ENCODE results near the gene CAMTA1. TPM values are rescaled to one million over a fixed set of nuclear protein-coding genes. Genes with fewer than 3 reads are reported as not detected.

The CAMTA1 gene
- total RNA-seq, 1 donor from 2014 or later: 38.1 TPM

DNA sequence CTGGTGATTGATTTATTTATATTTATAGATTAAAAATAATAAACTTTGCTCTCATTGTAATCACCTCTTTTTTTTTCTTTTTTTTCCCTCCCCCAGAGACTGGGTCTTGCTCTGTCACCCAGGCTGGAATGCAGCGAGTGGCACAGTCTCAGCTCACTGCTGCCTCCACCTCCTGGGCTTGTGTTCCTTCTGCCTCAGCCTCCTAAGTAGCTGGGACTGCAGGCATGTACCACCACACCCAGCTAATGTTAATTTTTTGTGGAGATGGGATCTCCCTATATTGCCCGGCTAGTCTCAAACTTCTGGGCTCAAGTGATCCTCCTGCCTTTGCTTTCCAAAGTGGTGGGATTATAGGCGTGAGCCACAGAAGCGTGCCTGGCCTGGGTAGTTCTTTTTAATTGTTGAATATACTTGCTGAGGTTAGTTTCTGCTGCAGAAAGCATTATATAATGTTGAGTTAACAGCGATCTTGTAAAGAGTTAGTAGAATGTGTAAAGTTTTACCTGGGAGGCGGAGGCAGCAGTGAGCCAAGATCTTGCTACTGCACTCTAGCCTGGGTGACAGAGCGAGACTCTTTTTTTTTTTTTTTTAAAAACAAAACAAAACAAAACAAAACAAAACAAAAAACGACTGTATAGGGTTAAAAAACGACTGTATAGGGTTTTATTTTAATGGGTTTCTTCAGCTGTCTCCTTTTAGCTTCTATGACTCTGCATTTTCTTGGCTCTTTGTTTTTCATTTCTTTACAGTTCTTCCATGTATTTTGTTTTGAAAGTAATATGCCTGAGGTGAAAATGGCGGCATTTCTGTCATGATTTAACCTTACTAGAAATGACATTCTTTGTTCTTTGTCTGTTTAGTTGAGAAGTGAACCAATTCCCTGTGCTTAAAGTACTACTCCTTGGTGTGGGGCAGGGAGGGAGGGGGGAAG is 82.7 kb downstream of the CAMTA1 start:
- no peak overlapping the region for H3K9ac ChIP-seq (ENCODE audit: low read depth in 1 of 3, low read length in 3 of 3)

GRCh38 chr1:6868660-6869380 is 83.6 kb downstream of the CAMTA1 start:
- H3K27ac ChIP-seq (ENCODE audit: low read depth, low read length): no peak overlapping the region
- no peaks in the 10 kb centered on the region for H3K9me3 ChIP-seq (ENCODE audit: control insufficient read depth in 3 of 3, low read length in 3 of 3)
- no peaks in the 10 kb centered on the region for H3K27me3 ChIP-seq (ENCODE audit: control insufficient read depth in 3 of 3, insufficient read depth in 3 of 3, low read length in 3 of 3)
- H3K9ac ChIP-seq (ENCODE audit: low read depth in 1 of 3, low read length in 3 of 3): no peak overlapping the region
- peaks cover 0 to 4% (median 4%) of the 10 kb centered on the region in 3 donors for H3K4me1 ChIP-seq (ENCODE audit: control insufficient read depth in 3 of 3, insufficient read depth in 3 of 3, low read length in 3 of 3)
- H3K36me3 ChIP-seq (ENCODE audit: control insufficient read depth in 3 of 3, insufficient read depth in 3 of 3, low read length in 3 of 3): peaks cover 0 to 2% (median 0%) of the 10 kb centered on the region in 3 donors
- H3K4me3 ChIP-seq (ENCODE audit: low read length in 3 of 3): no peak overlapping the region

More for the DNA sequence above, 82.7 kb downstream of the CAMTA1 start:
- H3K4me3 ChIP-seq (ENCODE audit: low read length in 3 of 3): no peak overlapping the region
- no peak overlapping the region for H3K27ac ChIP-seq (ENCODE audit: low read depth, low read length)
- H3K9me3 ChIP-seq (ENCODE audit: control insufficient read depth in 3 of 3, low read length in 3 of 3): no peaks in the 10 kb centered on the region
- H3K36me3 ChIP-seq (ENCODE audit: control insufficient read depth in 3 of 3, insufficient read depth in 3 of 3, low read length in 3 of 3): peaks cover 0 to 2% (median 0%) of the 10 kb centered on the region in 3 donors
- H3K4me1 ChIP-seq (ENCODE audit: control insufficient read depth in 3 of 3, insufficient read depth in 3 of 3, low read length in 3 of 3): peaks cover 0 to 4% (median 4%) of the 10 kb centered on the region in 3 donors
- H3K27me3 ChIP-seq (ENCODE audit: control insufficient read depth in 3 of 3, insufficient read depth in 3 of 3, low read length in 3 of 3): no peaks in the 10 kb centered on the region

- Histone ChIP-seq H3K4me1 (ENCODE audit: control insufficient read depth in 3 of 3, insufficient read depth in 3 of 3, low read length in 3 of 3) (peaks cover 0 to 4% (median 4%) of the 10 kb centered on the region in 3 donors), H3K27ac (ENCODE audit: low read depth, low read length) (no peak overlapping the region), H3K36me3 (ENCODE audit: control insufficient read depth in 3 of 3, insufficient read depth in 3 of 3, low read length in 3 of 3) (peaks cover 3 to 7% (median 5%) of the 10 kb centered on the region in 3 donors), H3K9ac (ENCODE audit: low read depth in 1 of 3, low read length in 3 of 3) (no peak overlapping the region), H3K9me3 (ENCODE audit: control insufficient read depth in 3 of 3, low read length in 3 of 3) (no peaks in the 10 kb centered on the region), H3K4me3 (ENCODE audit: low read length in 3 of 3) (no peak overlapping the region), H3K27me3 (ENCODE audit: control insufficient read depth in 3 of 3, insufficient read depth in 3 of 3, low read length in 3 of 3) (no peaks in the 10 kb centered on the region)
Observed at GRCh38 chr1:6869545-6869944, 84.3 kb downstream of the CAMTA1 start.

GRCh38 chr1:6870086-6870485 is 84.8 kb downstream of the CAMTA1 start:
- no peak overlapping the region for H3K27ac ChIP-seq (ENCODE audit: low read depth, low read length)
- peaks cover 0 to 4% (median 4%) of the 10 kb centered on the region in 3 donors for H3K4me1 ChIP-seq (ENCODE audit: control insufficient read depth in 3 of 3, insufficient read depth in 3 of 3, low read length in 3 of 3)
- H3K27me3 ChIP-seq (ENCODE audit: control insufficient read depth in 3 of 3, insufficient read depth in 3 of 3, low read length in 3 of 3): no peaks in the 10 kb centered on the region
- peaks cover 3 to 10% (median 5%) of the 10 kb centered on the region in 3 donors for H3K36me3 ChIP-seq (ENCODE audit: control insufficient read depth in 3 of 3, insufficient read depth in 3 of 3, low read length in 3 of 3)
- H3K4me3 ChIP-seq (ENCODE audit: low read length in 3 of 3): no peak overlapping the region
- no peak overlapping the region for H3K9ac ChIP-seq (ENCODE audit: low read depth in 1 of 3, low read length in 3 of 3)
- H3K9me3 ChIP-seq (ENCODE audit: control insufficient read depth in 3 of 3, low read length in 3 of 3): no peaks in the 10 kb centered on the region

DNA sequence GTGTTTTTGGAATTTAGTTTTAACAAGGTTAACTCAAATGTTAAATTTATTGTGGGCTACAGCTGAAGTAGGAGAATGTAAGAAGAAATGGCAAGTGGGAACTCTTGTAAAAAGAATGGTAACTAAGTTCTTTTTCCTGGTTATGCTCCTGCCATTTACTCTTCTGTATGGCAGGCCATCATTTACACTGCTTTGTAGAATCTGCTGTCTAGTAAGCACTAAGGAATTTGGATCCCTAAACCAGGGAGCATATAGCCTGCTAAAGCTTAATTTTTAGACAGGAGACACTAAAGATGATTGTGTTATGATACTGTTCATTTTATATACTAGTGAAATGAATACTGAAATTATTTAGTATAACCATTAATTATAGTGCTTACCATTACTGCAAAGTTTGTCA is 85.3 kb downstream of the CAMTA1 start:
- Histone ChIP-seq H3K4me1 (ENCODE audit: control insufficient read depth in 3 of 3, insufficient read depth in 3 of 3, low read length in 3 of 3) (peaks cover 0 to 4% (median 4%) of the 10 kb centered on the region in 3 donors), H3K27ac (ENCODE audit: low read depth, low read length) (no peak overlapping the region), H3K27me3 (ENCODE audit: control insufficient read depth in 3 of 3, insufficient read depth in 3 of 3, low read length in 3 of 3) (no peaks in the 10 kb centered on the region), H3K9me3 (ENCODE audit: control insufficient read depth in 3 of 3, low read length in 3 of 3) (no peaks in the 10 kb centered on the region), H3K4me3 (ENCODE audit: low read length in 3 of 3) (no peak overlapping the region), H3K9ac (ENCODE audit: low read depth in 1 of 3, low read length in 3 of 3) (no peak overlapping the region), H3K36me3 (ENCODE audit: control insufficient read depth in 3 of 3, insufficient read depth in 3 of 3, low read length in 3 of 3) (peaks cover 3 to 10% (median 5%) of the 10 kb centered on the region in 3 donors)

DNA sequence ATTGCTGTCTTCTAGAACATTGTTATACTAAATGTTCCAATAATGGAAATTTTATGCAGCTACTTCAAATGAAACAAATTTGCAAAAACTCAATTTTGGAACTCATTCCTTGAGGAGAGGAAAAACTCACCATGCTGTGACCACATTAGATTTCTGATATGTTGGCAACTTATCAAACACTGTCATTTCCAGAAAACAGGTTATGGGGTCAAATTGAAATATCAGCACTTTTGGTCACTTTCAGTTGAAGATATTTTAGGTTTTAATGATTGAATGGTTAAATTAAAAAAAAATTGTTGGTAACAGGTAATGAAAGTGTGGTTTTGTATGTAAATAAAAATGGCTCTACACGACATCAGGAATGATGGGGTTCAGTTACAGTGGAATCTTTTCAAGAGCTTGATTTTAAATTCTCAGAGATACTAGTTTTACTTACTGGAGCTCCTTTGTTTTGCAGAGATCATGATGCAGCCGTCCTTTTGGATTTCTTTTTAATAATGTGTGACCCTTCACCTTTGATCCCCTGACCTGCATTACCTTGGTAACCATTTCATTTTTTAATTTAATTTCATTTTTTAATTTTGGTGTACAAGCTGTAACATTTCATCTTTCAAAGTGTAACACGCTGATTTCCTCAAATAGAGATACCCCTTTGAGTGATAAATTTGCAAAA is 86.2 kb downstream of the CAMTA1 start:
- H3K9ac ChIP-seq (ENCODE audit: low read depth in 1 of 3, low read length in 3 of 3): no peak overlapping the region
- H3K27ac ChIP-seq (ENCODE audit: low read depth, low read length): no peak overlapping the region
- H3K9me3 ChIP-seq (ENCODE audit: control insufficient read depth in 3 of 3, low read length in 3 of 3): no peaks in the 10 kb centered on the region
- peaks cover 3 to 10% (median 5%) of the 10 kb centered on the region in 3 donors for H3K36me3 ChIP-seq (ENCODE audit: control insufficient read depth in 3 of 3, insufficient read depth in 3 of 3, low read length in 3 of 3)
- no peak overlapping the region for H3K4me3 ChIP-seq (ENCODE audit: low read length in 3 of 3)
- no peaks in the 10 kb centered on the region for H3K27me3 ChIP-seq (ENCODE audit: control insufficient read depth in 3 of 3, insufficient read depth in 3 of 3, low read length in 3 of 3)
- H3K4me1 ChIP-seq (ENCODE audit: control insufficient read depth in 3 of 3, insufficient read depth in 3 of 3, low read length in 3 of 3): peaks cover 0 to 4% (median 4%) of the 10 kb centered on the region in 3 donors

DNA sequence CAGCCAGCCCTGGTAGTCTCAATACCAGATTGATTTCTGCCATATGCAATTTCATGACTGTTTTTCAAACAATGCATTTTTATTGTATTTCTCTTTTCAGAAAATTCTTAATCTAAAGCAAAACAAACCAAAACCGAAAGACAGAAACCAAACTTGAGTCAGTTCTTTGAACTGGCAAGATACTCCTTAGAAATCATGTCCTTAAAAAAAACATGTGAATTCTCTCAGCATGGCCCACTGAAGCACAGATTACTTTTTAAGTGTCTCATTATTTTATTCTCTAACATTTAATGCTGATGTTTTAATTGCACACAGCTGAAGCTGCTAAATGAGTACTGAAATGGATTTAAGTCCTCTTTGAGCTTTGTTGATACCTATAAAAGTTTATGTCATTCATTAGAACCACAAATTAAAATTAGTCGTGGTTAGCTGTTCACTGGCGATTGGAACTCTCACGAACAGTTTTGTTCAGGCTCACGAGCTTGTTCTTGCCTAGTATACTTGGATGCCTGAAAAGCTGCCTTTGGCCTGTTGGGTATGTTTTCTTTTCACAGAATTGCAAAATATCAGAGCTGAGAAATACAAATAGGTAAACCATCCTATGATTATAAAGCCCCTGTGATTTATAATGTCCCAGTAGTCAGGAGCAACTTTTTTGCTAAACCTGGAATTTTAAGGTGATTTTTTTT is 87.5 kb downstream of the CAMTA1 start:
- Histone ChIP-seq H3K9ac (ENCODE audit: low read depth in 1 of 3, low read length in 3 of 3) (no peak overlapping the region), H3K4me3 (ENCODE audit: low read length in 3 of 3) (no peak overlapping the region), H3K9me3 (ENCODE audit: control insufficient read depth in 3 of 3, low read length in 3 of 3) (no peaks in the 10 kb centered on the region), H3K4me1 (ENCODE audit: control insufficient read depth in 3 of 3, insufficient read depth in 3 of 3, low read length in 3 of 3) (peaks cover 0 to 4% (median 4%) of the 10 kb centered on the region in 3 donors), H3K27me3 (ENCODE audit: control insufficient read depth in 3 of 3, insufficient read depth in 3 of 3, low read length in 3 of 3) (no peaks in the 10 kb centered on the region), H3K36me3 (ENCODE audit: control insufficient read depth in 3 of 3, insufficient read depth in 3 of 3, low read length in 3 of 3) (peaks cover 3 to 16% (median 5%) of the 10 kb centered on the region in 3 donors), H3K27ac (ENCODE audit: low read depth, low read length) (no peak overlapping the region)

DNA sequence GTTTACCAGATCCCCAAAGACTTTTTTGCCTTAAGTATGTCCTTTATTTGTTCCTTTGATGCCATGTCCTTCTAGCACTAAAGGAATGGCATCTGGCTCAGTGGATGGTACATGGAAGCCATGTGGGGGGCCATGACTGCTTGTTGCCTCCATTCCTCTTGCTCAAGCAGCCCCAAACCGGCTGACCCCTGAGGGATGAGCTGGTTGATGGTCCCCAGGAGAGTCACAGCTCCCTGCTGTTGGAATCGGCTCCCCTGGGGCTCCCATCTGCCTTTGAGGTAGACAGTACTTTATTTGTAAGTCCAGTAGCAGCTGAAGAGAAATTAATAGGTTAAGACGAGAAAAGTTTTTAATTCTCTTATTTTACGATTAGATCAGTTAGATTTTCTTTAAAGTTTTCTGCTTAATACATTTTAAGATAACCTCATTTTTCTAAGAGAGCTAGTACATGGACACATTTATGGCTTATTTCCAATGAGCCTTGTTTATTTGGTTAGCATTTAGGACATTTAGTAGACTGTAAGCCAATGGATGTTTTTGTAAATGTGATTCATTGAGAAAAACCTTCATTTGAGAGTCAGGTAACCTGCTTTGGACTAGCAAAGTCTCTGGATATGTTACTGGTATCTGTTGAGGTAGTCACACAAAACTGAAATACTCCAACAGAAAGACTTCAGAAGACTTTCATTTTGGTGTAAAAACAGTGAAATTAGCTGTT is 88.2 kb downstream of the CAMTA1 start:
- Histone ChIP-seq H3K27me3 (ENCODE audit: control insufficient read depth in 3 of 3, insufficient read depth in 3 of 3, low read length in 3 of 3) (no peaks in the 10 kb centered on the region), H3K4me1 (ENCODE audit: control insufficient read depth in 3 of 3, insufficient read depth in 3 of 3, low read length in 3 of 3) (peaks cover 0 to 4% (median 4%) of the 10 kb centered on the region in 3 donors), H3K27ac (ENCODE audit: low read depth, low read length) (no peak overlapping the region), H3K9me3 (ENCODE audit: control insufficient read depth in 3 of 3, low read length in 3 of 3) (no peaks in the 10 kb centered on the region), H3K4me3 (ENCODE audit: low read length in 3 of 3) (no peak overlapping the region), H3K36me3 (ENCODE audit: control insufficient read depth in 3 of 3, insufficient read depth in 3 of 3, low read length in 3 of 3) (peaks cover 3 to 16% (median 5%) of the 10 kb centered on the region in 3 donors), H3K9ac (ENCODE audit: low read depth in 1 of 3, low read length in 3 of 3) (no peak overlapping the region)

- Histone ChIP-seq H3K27ac (ENCODE audit: low read depth, low read length) (no peak overlapping the region), H3K9me3 (ENCODE audit: control insufficient read depth in 3 of 3, low read length in 3 of 3) (no peaks in the 10 kb centered on the region), H3K4me1 (ENCODE audit: control insufficient read depth in 3 of 3, insufficient read depth in 3 of 3, low read length in 3 of 3) (peaks cover 0 to under 1% (median 0%) of the 10 kb centered on the region in 3 donors), H3K4me3 (ENCODE audit: low read length in 3 of 3) (no peak overlapping the region), H3K36me3 (ENCODE audit: control insufficient read depth in 3 of 3, insufficient read depth in 3 of 3, low read length in 3 of 3) (peaks cover 3 to 16% (median 5%) of the 10 kb centered on the region in 3 donors), H3K9ac (ENCODE audit: low read depth in 1 of 3, low read length in 3 of 3) (no peak overlapping the region), H3K27me3 (ENCODE audit: control insufficient read depth in 3 of 3, insufficient read depth in 3 of 3, low read length in 3 of 3) (no peaks in the 10 kb centered on the region)
Observed at GRCh38 chr1:6874298-6874697, 89.0 kb downstream of the CAMTA1 start.
